H9 (cell line): Measurements from ENCODE around the gene RANGAP1. TPM values are rescaled to one million over a fixed set of nuclear protein-coding genes. Genes with fewer than 3 reads are reported as not detected.

ENCODE experiments used
- DNase-seq: peaks from one replicate; pipeline ENCODE4 v3.0.0-alpha.2; 2017
- H2AFZ ChIP-seq: one replicate; pipeline ENCODE4 v1.6.1; 2013; ENCODE audit warnings: mild to moderate bottlenecking, low read length, control low read depth, moderate library complexity
- H2AK5ac ChIP-seq: 2 replicates; pipeline ENCODE4 v1.6.1; 2013; ENCODE audit warnings: low read length, control low read depth, mixed read lengths; ENCODE audit not compliant: insufficient read length
- H2BK120ac ChIP-seq: one replicate; pipeline ENCODE4 v1.6.1; 2013; ENCODE audit warnings: low read depth, mild to moderate bottlenecking, low read length, control low read depth, inconsistent platforms; ENCODE audit not compliant: poor library complexity, severe bottlenecking
- H2BK12ac ChIP-seq: 2 replicates; pipeline ENCODE4 v1.6.1; 2013; ENCODE audit warnings: low read length, control low read depth, mixed read lengths, low read depth; ENCODE audit not compliant: insufficient read length
- H2BK15ac ChIP-seq: 2 replicates; pipeline ENCODE4 v1.6.1; 2013; ENCODE audit warnings: low read depth, low read length, control low read depth
- H2BK20ac ChIP-seq: one replicate; pipeline ENCODE4 v1.6.1; 2013; ENCODE audit warnings: low read depth, mild to moderate bottlenecking, low read length, control low read depth, inconsistent platforms; ENCODE audit not compliant: poor library complexity, severe bottlenecking
- H2BK5ac ChIP-seq: 2 replicates; pipeline ENCODE4 v1.6.1; 2013; ENCODE audit warnings: low read length, control low read depth, mixed read lengths; ENCODE audit not compliant: insufficient read length
- H3K14ac ChIP-seq: 2 replicates; pipeline ENCODE4 v1.6.1; 2013; ENCODE audit warnings: low read length, control low read depth; ENCODE audit not compliant: insufficient read depth
- H3K18ac ChIP-seq: 2 replicates; pipeline ENCODE4 v1.6.1; 2013; ENCODE audit warnings: low read depth, mild to moderate bottlenecking, mixed read lengths, low read length, control low read depth; ENCODE audit not compliant: insufficient read length
- H3K23ac ChIP-seq: 2 replicates; pipeline ENCODE4 v1.6.1; 2013; ENCODE audit warnings: low read length, control low read depth, mixed read lengths, low read depth; ENCODE audit not compliant: insufficient read length
- H3K23me2 ChIP-seq: 2 replicates; pipeline ENCODE4 v1.6.1; 2013; ENCODE audit warnings: low read depth, mild to moderate bottlenecking, mixed read lengths, low read length, control low read depth; ENCODE audit not compliant: insufficient read length, poor library complexity, severe bottlenecking
- H3K27ac ChIP-seq: 2 replicates; pipeline ENCODE4 v1.5.1; 2013; ENCODE audit warnings: low read length, control low read depth, mixed read lengths, low read depth; ENCODE audit not compliant: insufficient read length
- H3K27me3 ChIP-seq: 2 replicates; pipeline ENCODE4 v1.6.1; 2013; ENCODE audit warnings: low read length, control low read depth, inconsistent platforms; ENCODE audit not compliant: insufficient read depth
- H3K4ac ChIP-seq: 2 replicates; pipeline ENCODE4 v1.6.1; 2013; ENCODE audit warnings: low read depth, mild to moderate bottlenecking, control low read depth, inconsistent platforms, low read length, moderate library complexity
- H3K4me1 ChIP-seq: 2 replicates; pipeline ENCODE4 v1.6.1; 2013; ENCODE audit warnings: low read length, control low read depth, inconsistent platforms; ENCODE audit not compliant: insufficient read depth
- H3K4me2 ChIP-seq: 2 replicates; pipeline ENCODE4 v1.6.1; 2013; ENCODE audit warnings: low read length, control low read depth, mixed read lengths; ENCODE audit not compliant: insufficient read length, insufficient read depth
- H3K56ac ChIP-seq: 2 replicates; pipeline ENCODE4 v1.6.1; 2013; ENCODE audit warnings: low read depth, mild to moderate bottlenecking, mixed read lengths, low read length, control low read depth; ENCODE audit not compliant: insufficient read length
- H3K79me1 ChIP-seq: 2 replicates; pipeline ENCODE4 v1.6.1; 2013; ENCODE audit warnings: low read depth, mild to moderate bottlenecking, moderate library complexity, low read length, control low read depth, inconsistent platforms; ENCODE audit not compliant: insufficient read depth, poor library complexity, severe bottlenecking
- H3K79me2 ChIP-seq: 2 replicates; pipeline ENCODE4 v1.6.1; 2013; ENCODE audit warnings: low read length, control low read depth, inconsistent platforms; ENCODE audit not compliant: insufficient read depth
- H3K9ac ChIP-seq: 2 replicates; pipeline ENCODE4 v1.6.1; 2013; ENCODE audit warnings: low read length, control low read depth, mixed read lengths; ENCODE audit not compliant: insufficient read length; ENCODE audit errors: extremely low read depth
- H3K9me3 ChIP-seq: one replicate; pipeline ENCODE4 v1.6.1; 2013; ENCODE audit warnings: low read depth, low read length, inconsistent platforms; ENCODE audit not compliant: control insufficient read depth
- H3T11ph ChIP-seq: one replicate; pipeline ENCODE4 v1.6.1; 2013; ENCODE audit warnings: mild to moderate bottlenecking, low read length, control low read depth, inconsistent platforms
- H4K20me1 ChIP-seq: one replicate; pipeline ENCODE4 v1.6.1; 2013; ENCODE audit not compliant: control insufficient read depth, insufficient read length, insufficient read depth
- H4K5ac ChIP-seq: 2 replicates; pipeline ENCODE4 v1.6.1; 2013; ENCODE audit warnings: low read depth, mild to moderate bottlenecking, mixed read lengths, low read length, control low read depth; ENCODE audit not compliant: insufficient read length
- H4K8ac ChIP-seq: replicated peaks from 2 replicates; pipeline ENCODE4 v1.6.1; 2013; ENCODE audit warnings: low read length, control low read depth, mixed read lengths, low read depth; ENCODE audit not compliant: insufficient read length
- H4K91ac ChIP-seq: 2 replicates; pipeline ENCODE4 v1.6.1; 2013; ENCODE audit warnings: low read depth, mild to moderate bottlenecking, moderate library complexity, mixed read lengths, low read length, control low read depth; ENCODE audit not compliant: insufficient read length
- H3K27ac Mint-ChIP-seq, 3 experiments: 2 replicates in 2 of 3; 3 replicates in 1 of 3; pipeline ENCODE4 v1.8.0; 2020 to 2021; ENCODE audit warnings: mixed read lengths in 3 of 3, mild to moderate bottlenecking in 1 of 3, moderate library complexity in 1 of 3
- H3K27me3 Mint-ChIP-seq: 2 replicates; pipeline ENCODE4 v1.8.0; 2021; ENCODE audit warnings: low read depth, mild to moderate bottlenecking, moderate library complexity, mixed read lengths
- H3K36me3 Mint-ChIP-seq, 3 experiments: 2 replicates in 2 of 3; 3 replicates in 1 of 3; pipeline ENCODE4 v1.8.0; 2020 to 2021; ENCODE audit warnings: low read depth in 3 of 3, mixed read lengths in 3 of 3; ENCODE audit not compliant: insufficient read depth in 1 of 3
- H3K4me1 Mint-ChIP-seq, 2 experiments: 2 replicates each; pipeline ENCODE4 v1.8.0; 2020; ENCODE audit warnings: mixed read lengths in 2 of 2
- H3K4me3 Mint-ChIP-seq, 2 experiments: 2 replicates in 1 of 2; 3 replicates in 1 of 2; pipeline ENCODE4 v1.8.0; 2020 to 2021; ENCODE audit warnings: mild to moderate bottlenecking in 2 of 2, mixed read lengths in 2 of 2, moderate library complexity in 1 of 2
- H3K9me3 Mint-ChIP-seq, 2 experiments: 2 replicates in 1 of 2; 3 replicates in 1 of 2; pipeline ENCODE4 v1.8.0; 2020; ENCODE audit warnings: mild to moderate bottlenecking in 2 of 2, mixed read lengths in 2 of 2, moderate library complexity in 1 of 2
- CTCF ChIP-seq: fragments of 200-600 bp; sonication (generic); conservative IDR thresholded peaks from 3 replicates; pipeline ENCODE4 v1.8.0; 2021; ENCODE audit warnings: antibody characterized with exemption, mild to moderate bottlenecking
- WGBS: extraction: QIAGEN DNeasy Blood & Tissue Kit; methylation state at CpG from one replicate; pipeline ENCODE4 v1.1.7; 2013; ENCODE audit warnings: missing lambda C conversion rate, low lambda C conversion rate, mixed read lengths; ENCODE audit not compliant: insufficient read length; ENCODE audit errors: extremely low coverage; 5-methylcytosine and 5-hydroxymethylcytosine counted together
- total RNA-seq: library from RNA; stranded (reverse); gene quantifications from 2 replicates; pipeline ENCODE4 v1.2.1, GENCODE V29; 2021

RANGAP1 gene
- total RNA-seq, 1 experiment from 2014 or later, result 130 TPM

DNA sequence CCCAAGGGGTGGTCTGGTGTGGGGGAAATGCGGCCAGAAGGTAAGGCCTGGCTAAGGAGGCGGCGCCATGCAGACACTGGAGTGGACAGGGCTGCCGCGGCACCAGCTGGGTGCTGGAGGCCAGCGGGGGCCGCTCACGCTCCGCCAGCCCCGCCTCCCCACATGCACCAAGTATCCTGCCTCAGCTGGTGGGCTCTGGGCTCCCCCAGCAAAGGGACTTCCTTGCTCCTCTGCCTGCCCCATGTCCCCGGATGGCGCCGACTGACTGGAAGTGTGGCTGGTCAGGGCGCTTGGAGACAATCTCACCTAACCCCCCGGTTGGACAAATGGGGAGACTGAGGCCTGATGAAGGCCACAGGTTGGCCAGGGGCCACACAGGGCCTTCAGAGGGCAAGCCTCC, 37.7 kb downstream of the RANGAP1 start:
- Mint-ChIP-seq H3K27ac (no peak overlapping the region), H3K36me3 (peaks cover 26 to 74% (median 58%) of the 10 kb centered on the region in 3 experiments; a peak in 6 of 7 replicates), H3K9me3 (no peaks in the 10 kb centered on the region), H3K27me3 (no peaks in the 10 kb centered on the region), H3K4me1 (no peaks in the 10 kb centered on the region), H3K4me3 (no peak overlapping the region)
- H3K4ac ChIP-seq, result no peak overlapping the region
- H3K4me2 ChIP-seq, result no peak overlapping the region
- no CpG with 5 or more reads among the region's 15 CpGs for WGBS
- H3K23me2 ChIP-seq, result no peaks in the 10 kb centered on the region
- H2BK12ac ChIP-seq, result no peak overlapping the region
- H3K27me3 ChIP-seq, result no peaks in the 10 kb centered on the region
- H3K9me3 ChIP-seq, result no peaks in the 10 kb centered on the region
- no peak overlapping the region for H2BK120ac ChIP-seq
- H2AK5ac ChIP-seq, result no peak overlapping the region
- no peak overlapping the region for H4K5ac ChIP-seq
- no peaks in the 10 kb centered on the region for H3K79me1 ChIP-seq
- H3K79me2 ChIP-seq, result no peaks in the 10 kb centered on the region
- H3K14ac ChIP-seq, result no peak overlapping the region
- H3K23ac ChIP-seq, result no peak overlapping the region
- H4K8ac ChIP-seq, result no peak overlapping the region
- H3K27ac ChIP-seq, result no peak overlapping the region
- H2BK15ac ChIP-seq, result no peak overlapping the region
- no peak overlapping the region for H3T11ph ChIP-seq
- no peak overlapping the region for H3K18ac ChIP-seq
- H4K91ac ChIP-seq, result no peak overlapping the region
- no peak overlapping the region for H2BK5ac ChIP-seq
- H2AFZ ChIP-seq, result no peak overlapping the region
- H2BK20ac ChIP-seq, result no peak overlapping the region
- DNase-seq, result no peak
- H3K56ac ChIP-seq, result no peak overlapping the region
- TF ChIP-seq CTCF, result no peak
- H3K4me1 ChIP-seq, result no peaks in the 10 kb centered on the region
- no peaks in the 10 kb centered on the region for H4K20me1 ChIP-seq
- no peak overlapping the region for H3K9ac ChIP-seq
